Erythroblast (primary cell): ENCODE results near the gene ANAPC2.

Experiments used
- GATA1 ChIP-seq: IDR thresholded peaks from 2 replicates; pipeline ENCODE4 v1.6.1; 2011; ENCODE audit warnings: low read depth, mild to moderate bottlenecking, control low read depth, low read length, moderate library complexity
- POLR2A ChIP-seq: IDR thresholded peaks from 2 replicates; pipeline ENCODE4 v1.6.1; 2011; ENCODE audit warnings: mild to moderate bottlenecking, low read length

DNA sequence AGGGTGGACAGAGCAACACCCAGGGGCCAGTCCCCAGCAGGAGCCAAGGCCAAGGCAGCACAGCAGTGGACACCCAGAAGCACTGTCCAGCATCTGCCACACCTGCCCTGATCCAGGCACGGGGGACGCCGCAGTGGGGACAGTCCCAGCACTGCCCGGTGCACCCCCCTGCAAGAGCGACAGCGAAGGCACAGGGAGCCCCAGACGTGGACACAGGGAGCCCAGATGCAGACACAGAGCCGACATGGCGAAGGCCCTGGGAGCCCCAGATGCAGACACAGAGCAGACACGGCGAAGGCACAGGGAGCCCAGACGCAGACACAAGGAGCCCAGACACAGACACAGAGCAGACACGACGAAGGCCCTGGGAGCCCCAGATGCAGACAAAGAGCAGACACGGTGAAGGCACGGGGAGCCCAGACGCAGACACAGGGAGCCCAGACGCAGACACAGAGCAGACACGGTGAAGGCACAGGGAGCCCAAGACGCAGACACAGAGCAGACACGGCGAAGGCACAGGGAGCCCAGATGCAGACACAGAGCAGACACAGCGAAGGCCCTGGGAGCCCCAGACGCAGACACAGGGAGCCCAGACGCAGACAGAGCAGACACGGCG lies 4.3 kb downstream of the ANAPC2 start:
- TF ChIP-seq POLR2A (no peak), GATA1 (no peak)
